WI38 (cell line): ENCODE results near the gene GATA3.

ENCODE experiments used
- H3K4me3 ChIP-seq: 2 replicates; pipeline ENCODE4 v1.5.1; 2011; ENCODE audit warnings: low read depth, mild to moderate bottlenecking, control low read depth, low read length
- TF ChIP-seq, protein P1 (sequence below): IDR thresholded peaks from 2 replicates; pipeline ENCODE4 v1.5.1; 2012; ENCODE audit warnings: low read depth, mild to moderate bottlenecking, control low read depth, low read length

GATA3 gene

DNA sequence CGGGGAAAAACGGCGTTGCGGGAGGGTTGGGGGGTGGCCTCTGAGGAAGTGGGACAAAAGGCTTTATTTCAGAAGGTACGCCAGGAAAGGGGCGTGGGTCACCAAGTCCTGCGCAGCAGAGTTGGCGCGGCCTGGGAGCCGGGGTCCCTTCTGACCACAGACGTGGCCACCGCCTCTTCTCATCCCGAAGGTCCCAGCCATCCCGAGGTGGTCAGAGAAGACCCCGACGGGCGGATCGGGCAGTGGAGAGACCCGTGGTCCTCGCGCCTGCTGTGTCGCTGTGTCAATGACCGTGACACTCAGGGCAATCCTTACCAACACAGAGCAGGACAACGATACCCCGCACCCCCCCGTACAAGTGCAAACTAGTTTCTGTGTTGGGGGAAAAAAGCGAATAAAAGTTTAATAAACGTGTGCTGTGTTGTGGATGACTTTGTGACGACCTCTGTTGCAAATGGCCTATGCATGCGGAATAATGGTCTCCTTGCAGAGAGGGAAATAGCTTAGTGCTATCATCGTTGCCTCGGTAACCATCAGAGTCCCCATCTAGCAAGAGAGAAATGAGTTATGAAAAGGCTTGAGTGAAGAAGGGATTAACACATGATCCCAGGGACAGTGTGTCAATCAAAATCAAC is 19.4 kb upstream of the GATA3 start:
- TF ChIP-seq, protein P1, sequence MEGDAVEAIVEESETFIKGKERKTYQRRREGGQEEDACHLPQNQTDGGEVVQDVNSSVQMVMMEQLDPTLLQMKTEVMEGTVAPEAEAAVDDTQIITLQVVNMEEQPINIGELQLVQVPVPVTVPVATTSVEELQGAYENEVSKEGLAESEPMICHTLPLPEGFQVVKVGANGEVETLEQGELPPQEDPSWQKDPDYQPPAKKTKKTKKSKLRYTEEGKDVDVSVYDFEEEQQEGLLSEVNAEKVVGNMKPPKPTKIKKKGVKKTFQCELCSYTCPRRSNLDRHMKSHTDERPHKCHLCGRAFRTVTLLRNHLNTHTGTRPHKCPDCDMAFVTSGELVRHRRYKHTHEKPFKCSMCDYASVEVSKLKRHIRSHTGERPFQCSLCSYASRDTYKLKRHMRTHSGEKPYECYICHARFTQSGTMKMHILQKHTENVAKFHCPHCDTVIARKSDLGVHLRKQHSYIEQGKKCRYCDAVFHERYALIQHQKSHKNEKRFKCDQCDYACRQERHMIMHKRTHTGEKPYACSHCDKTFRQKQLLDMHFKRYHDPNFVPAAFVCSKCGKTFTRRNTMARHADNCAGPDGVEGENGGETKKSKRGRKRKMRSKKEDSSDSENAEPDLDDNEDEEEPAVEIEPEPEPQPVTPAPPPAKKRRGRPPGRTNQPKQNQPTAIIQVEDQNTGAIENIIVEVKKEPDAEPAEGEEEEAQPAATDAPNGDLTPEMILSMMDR: no peak

DNA sequence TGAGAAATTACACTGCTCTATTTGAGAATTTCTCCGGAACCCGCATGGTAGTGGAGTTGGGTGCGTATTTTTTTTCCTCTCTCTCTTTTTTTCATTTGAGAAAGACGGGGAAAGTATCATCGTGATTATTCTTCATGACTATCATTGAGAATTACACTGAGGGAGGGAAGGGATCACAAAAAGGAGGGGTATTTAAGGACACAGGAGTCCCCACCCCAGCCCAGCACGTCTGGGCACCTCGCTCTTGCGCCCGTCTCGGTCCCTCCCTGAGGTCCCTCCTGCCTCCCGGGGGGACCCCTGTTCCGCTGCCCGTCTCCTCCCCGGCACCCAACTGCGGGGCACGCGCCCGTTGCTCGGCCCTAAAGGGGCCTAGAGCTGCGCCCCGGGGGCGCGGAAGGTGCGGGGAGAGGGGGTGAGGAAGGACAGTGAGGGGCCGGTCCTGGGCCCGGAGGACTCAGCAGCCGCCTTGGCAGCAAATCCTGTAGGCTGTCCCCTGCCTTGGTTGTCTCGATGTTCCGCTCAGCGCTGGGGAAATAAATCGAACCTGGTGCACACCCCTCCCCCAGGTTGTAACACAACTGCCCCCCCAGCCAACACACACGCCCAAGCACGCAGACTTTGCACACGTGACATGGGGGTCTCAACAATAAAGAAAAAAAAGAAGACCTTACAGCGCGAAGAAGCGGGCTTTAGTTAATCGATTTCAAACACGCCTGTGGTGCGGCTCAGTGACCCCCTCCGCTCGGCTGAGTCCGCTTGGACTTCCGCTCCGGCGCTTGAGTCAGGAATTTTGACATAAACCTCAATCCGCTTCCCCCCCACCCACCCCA is 18.6 kb upstream of the GATA3 start:
- TF ChIP-seq, protein P1: no peak

More for the DNA sequence above, 19.4 kb upstream of the GATA3 start:
- H3K4me3 ChIP-seq: no peak overlapping the region

DNA sequence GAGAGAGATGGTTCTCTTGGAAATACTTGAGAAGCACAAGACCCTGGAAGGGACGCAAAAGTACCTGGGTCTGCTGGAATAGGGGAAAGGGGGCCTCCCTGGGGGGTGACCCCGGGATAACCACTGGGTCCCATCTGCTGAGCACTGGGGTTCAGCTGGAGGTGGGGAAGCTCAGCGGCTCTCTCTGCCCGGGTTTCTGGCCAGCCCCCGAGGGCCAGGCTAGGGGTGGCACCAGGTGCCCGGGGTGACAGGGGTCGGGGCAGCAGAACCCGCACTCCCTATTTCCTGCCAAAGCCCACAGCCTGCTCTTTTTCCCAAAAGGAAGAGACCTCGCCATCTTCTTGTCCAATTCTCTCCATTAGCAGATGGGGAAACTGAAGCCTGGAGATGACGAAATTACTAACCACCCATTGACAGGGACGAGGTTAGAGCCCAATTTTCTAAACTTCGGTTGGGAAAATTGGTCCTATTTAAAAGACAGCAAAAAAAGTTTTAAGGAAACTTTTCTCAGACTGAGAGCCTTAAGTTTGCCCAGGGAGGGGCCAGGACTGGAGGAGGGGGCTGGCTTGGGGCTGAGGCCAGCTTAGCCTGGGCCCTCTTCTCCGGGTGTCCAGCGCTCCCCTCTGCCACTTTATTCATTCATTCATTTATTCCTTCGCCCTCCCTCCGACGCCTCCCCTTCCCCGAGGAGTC is 17.8 kb upstream of the GATA3 start:
- TF ChIP-seq, protein P1: no peak
- no peak overlapping the region for H3K4me3 ChIP-seq

More for the DNA sequence above, 18.6 kb upstream of the GATA3 start:
- H3K4me3 ChIP-seq: no peak overlapping the region

DNA sequence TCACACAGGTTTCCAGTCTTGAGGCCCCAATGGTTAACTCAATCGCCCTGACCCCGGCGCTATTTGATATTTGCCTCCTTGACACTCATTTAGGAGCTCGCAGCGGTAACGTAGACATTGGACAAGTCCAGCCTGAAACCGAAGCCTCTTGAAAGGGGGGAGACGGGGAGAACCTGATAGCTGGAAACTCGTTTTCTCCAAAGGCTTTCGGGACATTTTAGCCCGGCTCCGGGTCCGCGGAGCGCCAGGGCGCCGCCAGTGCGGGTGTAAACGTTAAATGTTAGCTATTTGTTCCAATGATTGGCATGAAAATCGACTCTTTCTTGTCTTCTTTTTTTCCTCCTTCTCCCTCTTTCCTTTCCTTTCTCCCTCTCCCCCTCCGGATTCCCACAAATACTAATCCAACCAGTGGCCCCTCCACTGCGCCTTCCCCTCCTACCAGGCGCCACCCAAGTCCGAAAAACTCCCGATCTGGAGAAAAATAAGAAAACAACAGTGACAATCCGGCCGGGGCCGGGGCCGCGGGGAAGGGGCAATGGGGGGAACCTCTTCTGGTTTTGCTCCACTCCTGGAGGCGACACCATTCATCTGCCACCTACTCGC is 17.2 kb upstream of the GATA3 start:
- TF ChIP-seq, protein P1: no peak
- no peak overlapping the region for H3K4me3 ChIP-seq

DNA sequence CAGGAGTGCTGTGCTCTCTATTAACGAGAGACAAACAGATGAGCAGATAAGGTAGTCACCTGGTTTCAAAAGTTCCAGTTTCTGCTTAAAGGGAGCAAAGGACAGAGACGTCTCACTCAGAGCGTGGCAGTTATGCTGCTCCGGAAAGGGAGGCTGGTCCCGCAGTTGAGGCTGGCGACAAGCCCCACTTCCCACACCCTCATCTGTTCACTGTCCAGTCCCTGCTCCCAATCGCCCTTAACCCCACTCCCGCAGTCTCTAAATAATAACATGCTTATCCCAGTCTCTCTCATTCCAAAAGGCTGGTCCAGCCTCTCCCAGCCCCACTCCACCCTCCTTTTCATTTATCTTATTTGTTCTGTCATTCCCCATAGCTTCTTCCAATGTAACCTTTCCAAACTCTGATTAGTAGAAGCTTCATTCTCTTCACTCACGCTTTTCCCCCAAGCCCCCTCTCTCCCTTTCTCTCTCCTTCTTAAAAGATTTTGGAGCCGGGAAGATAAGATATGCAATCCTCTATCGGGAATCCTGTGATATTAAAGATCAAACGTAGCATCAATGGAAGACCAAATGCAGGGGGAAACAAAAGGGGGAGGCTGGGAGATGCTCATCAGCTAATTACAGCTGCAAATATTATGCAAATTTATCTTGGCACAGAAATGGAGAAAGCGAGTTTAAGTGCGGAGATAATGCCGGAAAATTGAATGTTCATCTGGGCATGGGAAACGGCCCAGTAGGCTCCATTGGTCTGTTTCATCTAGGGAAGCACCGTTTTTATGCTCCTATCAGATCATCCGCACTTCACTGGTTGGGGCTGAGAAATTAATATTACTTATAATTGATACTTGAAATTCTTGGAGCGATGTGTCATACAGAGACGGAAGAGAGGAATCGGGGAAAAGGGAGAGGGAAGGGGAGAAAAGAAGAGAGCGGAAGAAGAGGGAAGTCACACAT is 16.3 kb upstream of the GATA3 start:
- TF ChIP-seq, protein P1: no peak
- H3K4me3 ChIP-seq: no peak overlapping the region

DNA sequence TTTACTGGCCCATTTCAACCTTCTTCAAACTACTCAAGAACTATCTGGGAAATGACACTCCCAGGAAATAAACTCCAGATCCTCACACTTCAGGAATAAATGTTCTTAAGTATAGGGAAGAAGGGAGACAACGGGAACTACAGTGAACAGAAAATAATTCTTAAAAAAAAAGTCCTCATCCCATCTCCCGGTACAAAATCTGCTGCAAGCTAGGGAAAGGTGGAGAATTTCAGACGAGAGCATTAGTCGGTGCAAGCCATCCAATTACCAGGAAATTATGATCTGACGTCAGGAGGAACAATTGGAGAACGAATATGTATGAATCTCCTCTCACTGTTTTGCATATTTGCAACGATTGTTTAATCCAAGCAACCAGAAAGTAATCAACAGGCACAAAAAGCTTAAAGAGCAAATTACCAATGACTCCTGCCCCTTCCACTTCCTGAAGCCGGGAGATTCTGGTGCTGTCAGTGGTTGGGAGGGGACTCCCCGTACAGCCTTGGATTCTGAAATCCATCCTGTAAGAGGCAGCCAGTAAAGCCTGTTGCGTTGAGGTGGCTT is 15.1 kb upstream of the GATA3 start:
- no peak overlapping the region for H3K4me3 ChIP-seq
- TF ChIP-seq, protein P1: no peak
